Thymus (tissue), 11 donors: ENCODE measurements around the gene RBM17. TPM values are rescaled to one million over a fixed set of nuclear protein-coding genes. Genes with fewer than 3 reads are reported as not detected.
"Not testable (repeated sequence)": the region's sequence is repeated elsewhere in the genome, so short reads cannot be mapped to it uniquely, and the experiment has no call there.

Experiments used
- DNase-seq, 9 donors: peaks; one replicate each; pipeline ENCODE4 v3.0.0-alpha.2; 2013; ENCODE audit warnings: low spot score in 9 of 9, low read depth in 6 of 9, missing footprints in 1 of 9
- H3K27ac ChIP-seq, 2 donors: one replicate each; pipeline ENCODE4 v1.5.1; 2013; ENCODE audit warnings: control low read depth in 1 of 2, low read depth in 1 of 2, low read length in 1 of 2, mild to moderate bottlenecking in 1 of 2, moderate library complexity in 1 of 2
- H3K27me3 ChIP-seq, 2 donors: one replicate each; pipeline ENCODE4 v1.5.1; 2013; ENCODE audit warnings: low read length in 1 of 2; ENCODE audit not compliant: control insufficient read depth in 2 of 2, insufficient read depth in 1 of 2
- H3K36me3 ChIP-seq, 2 donors: one replicate each; pipeline ENCODE4 v1.5.1; 2013; ENCODE audit warnings: low read length in 1 of 2, mild to moderate bottlenecking in 1 of 2, moderate library complexity in 1 of 2; ENCODE audit not compliant: control insufficient read depth in 2 of 2, insufficient read depth in 2 of 2
- H3K4me1 ChIP-seq, 2 donors: one replicate each; pipeline ENCODE4 v1.5.1; 2013; ENCODE audit warnings: low read length in 2 of 2; ENCODE audit not compliant: control insufficient read depth in 2 of 2, insufficient read depth in 2 of 2
- H3K4me3 ChIP-seq, 2 donors: one replicate each; pipeline ENCODE4 v1.5.1; 2013; ENCODE audit warnings: low read length in 2 of 2, control low read depth in 1 of 2, mild to moderate bottlenecking in 1 of 2
- H3K9me3 ChIP-seq, 2 donors: one replicate each; pipeline ENCODE4 v1.5.1; 2013; ENCODE audit warnings: low read length in 1 of 2, mild to moderate bottlenecking in 1 of 2; ENCODE audit not compliant: control insufficient read depth in 2 of 2, insufficient read depth in 1 of 2
- WGBS: extraction: QIAGEN DNeasy Blood & Tissue Kit; methylation state at CpG from one replicate; pipeline ENCODE4 v1.1.7; 2013; 5-methylcytosine and 5-hydroxymethylcytosine counted together
- polyA plus RNA-seq: library from polyadenylated mRNA; stranded (reverse); fragments of 200-250 nt; gene quantifications from one replicate; pipeline ENCODE4 v1.2.3, GENCODE V29; 2013
- total RNA-seq: library from RNA; stranded (reverse); fragments of 120-200 nt; gene quantifications from one replicate; pipeline ENCODE4 v1.2.4, GENCODE V29; 2013
- donor health status: healthy.

Gene RBM17
- total and polyA plus RNA-seq, 2 donors, result 59.1 to 122 TPM

GRCh38 chr10:6062101-6062771, 26.6 kb upstream of the RBM17 start, which contains the start of gene IL2RA:
Gene IL2RA, minus strand, starts transcription at chr10:6062367. Its CDS starts 216 bp downstream, at chr10:6062151.
- Histone ChIP-seq H3K36me3 (no peaks in the 10 kb centered on the region), H3K27me3 (peaks cover 5 to 6% of the 10 kb centered on the region in 2 donors), H3K4me3 (peak within 1 kb of the TSS in 1 of 2 donors; percentile 13), H3K4me1 (peaks cover 10 to 19% of the 10 kb centered on the region in 2 donors), H3K27ac (peak within 1 kb of the TSS in 1 of 2 donors; percentile 40), H3K9me3 (no peaks in the 10 kb centered on the region)
- DNase-seq, result peak in 2 of 9 donors; percentile 33 to 73
- 41% methylated on average over 18 of the region's 18 CpGs for WGBS

GRCh38 chr10:6064119-6064518, 24.7 kb upstream of the RBM17 start:
- Histone ChIP-seq H3K9me3 (no peaks in the 10 kb centered on the region), H3K27me3 (peaks cover 5 to 6% of the 10 kb centered on the region in 2 donors), H3K4me1 (peaks cover 25 to 37% of the 10 kb centered on the region in 2 donors), H3K27ac (no peak overlapping the region), H3K36me3 (no peaks in the 10 kb centered on the region), H3K4me3 (no peak overlapping the region)
- no peak for DNase-seq
- WGBS, result 95% methylated on average over 7 of the region's 7 CpGs

GRCh38 chr10:6064726-6065125, 24.1 kb upstream of the RBM17 start:
- H3K4me3 ChIP-seq, DNase-seq, H3K27ac ChIP-seq, H3K27me3 ChIP-seq, H3K9me3 ChIP-seq, H3K36me3 ChIP-seq: not testable (repeated sequence)
- peaks cover 30 to 44% of the 10 kb centered on the region in 2 donors for H3K4me1 ChIP-seq
- WGBS, result 97% methylated on average over 3 of the region's 3 CpGs

GRCh38 chr10:6065406-6065805, 23.4 kb upstream of the RBM17 start:
- H3K4me1 ChIP-seq, result peaks cover 36 to 50% of the 10 kb centered on the region in 2 donors
- peaks cover 5 to 6% of the 10 kb centered on the region in 2 donors for H3K27me3 ChIP-seq

GRCh38 chr10:6065835-6066234, 23.0 kb upstream of the RBM17 start:
- Histone ChIP-seq H3K9me3 (no peaks in the 10 kb centered on the region), H3K27ac (no peak overlapping the region), H3K27me3 (peaks cover 5 to 6% of the 10 kb centered on the region in 2 donors), H3K4me1 (peaks cover 40 to 53% of the 10 kb centered on the region in 2 donors), H3K36me3 (no peaks in the 10 kb centered on the region), H3K4me3 (no peak overlapping the region)
- WGBS, result 88% methylated on average over 4 of the region's 4 CpGs
- DNase-seq, result no peak

More at GRCh38 chr10:6065406-6065805, 23.4 kb upstream of the RBM17 start:
- no peak for DNase-seq
- no peak overlapping the region for H3K4me3 ChIP-seq
- H3K36me3 ChIP-seq, result no peaks in the 10 kb centered on the region
- no peak overlapping the region for H3K27ac ChIP-seq
- 98% methylated on average over 3 of the region's 3 CpGs for WGBS
- no peaks in the 10 kb centered on the region for H3K9me3 ChIP-seq

- Histone ChIP-seq H3K4me1 (peaks cover 47 to 60% of the 10 kb centered on the region in 2 donors), H3K27ac (no peak overlapping the region), H3K4me3 (no peak overlapping the region), H3K36me3 (no peaks in the 10 kb centered on the region), H3K9me3 (peaks cover 0 to 6% of the 10 kb centered on the region in 2 donors), H3K27me3 (peaks cover 3 to 6% of the 10 kb centered on the region in 2 donors)
- no peak for DNase-seq
- 94% methylated on average over 4 of the region's 4 CpGs for WGBS
These were observed 21.4 kb upstream of the RBM17 start for GRCh38 chr10:6067457-6067856.

- no peak for DNase-seq
- 57% methylated on average over 6 of the region's 6 CpGs for WGBS
- Histone ChIP-seq H3K36me3 (no peaks in the 10 kb centered on the region), H3K27me3 (peaks cover 3 to 6% of the 10 kb centered on the region in 2 donors), H3K27ac (peak overlapping the region in 1 of 2 donors; percentile 99), H3K4me3 (peak overlapping the region in 1 of 2 donors; percentile 19), H3K4me1 (peaks cover 44 to 61% of the 10 kb centered on the region in 2 donors), H3K9me3 (peaks cover 0 to 6% of the 10 kb centered on the region in 2 donors)
These were observed 20.8 kb upstream of the RBM17 start for GRCh38 chr10:6068006-6068405.

GRCh38 chr10:6068422-6068821, 20.4 kb upstream of the RBM17 start:
- WGBS, result 4% methylated on average over 8 of the region's 8 CpGs
- DNase-seq, result peak in 3 of 9 donors; percentile 66 to 87 (median 71)
- Histone ChIP-seq H3K4me3 (peak overlapping the region in 1 of 2 donors; percentile 19), H3K36me3 (no peaks in the 10 kb centered on the region), H3K4me1 (peaks cover 47 to 65% of the 10 kb centered on the region in 2 donors), H3K9me3 (peaks cover 0 to 6% of the 10 kb centered on the region in 2 donors), H3K27me3 (peaks cover 3 to 6% of the 10 kb centered on the region in 2 donors), H3K27ac (peak overlapping the region; percentile 76 to 99)
